Brain microvascular endothelial cell (primary cell): ENCODE measurements around the gene MLLT6.
A peak's percentile ranks its signal among the peaks of the same experiment; 100 is the strongest.

Experiments
- DNase-seq: peaks from one replicate; pipeline ENCODE4 v3.0.0-alpha.2; 2020
- H3K27ac ChIP-seq: fragments of 250-450 bp; sonication (Bioruptor Pico); 2 replicates; pipeline ENCODE4 v1.5.1; 2020; ENCODE audit warnings: mild to moderate bottlenecking, moderate library complexity
- H3K27me3 ChIP-seq: fragments of 250-450 bp; sonication (Bioruptor Pico); replicated peaks from 2 replicates; pipeline ENCODE4 v1.5.1; 2020; ENCODE audit warnings: mild to moderate bottlenecking
- H3K36me3 ChIP-seq: fragments of 250-450 bp; sonication (Bioruptor Pico); replicated peaks from 2 replicates; pipeline ENCODE4 v1.5.1; 2020; ENCODE audit warnings: mild to moderate bottlenecking
- H3K4me3 ChIP-seq: 2 replicates; pipeline ENCODE4 v1.5.1; 2011; ENCODE audit warnings: low read depth, mild to moderate bottlenecking, control low read depth, low read length, moderate library complexity
- in situ Hi-C: cut with HindIII; loops from 2 replicates; pipeline ENCODE4 v1.10.0; 2017; ENCODE audit warnings: low sequenced_read_pairs, low pct_ligation_motif_present
- TF ChIP-seq, protein P1 (sequence below): IDR thresholded peaks from 2 replicates; pipeline ENCODE4 v1.5.1; 2011; ENCODE audit warnings: low read depth, mild to moderate bottlenecking, moderate library complexity, low read length, control low read depth, inconsistent platforms; ENCODE audit errors: missing control alignments

MLLT6 gene

DNA sequence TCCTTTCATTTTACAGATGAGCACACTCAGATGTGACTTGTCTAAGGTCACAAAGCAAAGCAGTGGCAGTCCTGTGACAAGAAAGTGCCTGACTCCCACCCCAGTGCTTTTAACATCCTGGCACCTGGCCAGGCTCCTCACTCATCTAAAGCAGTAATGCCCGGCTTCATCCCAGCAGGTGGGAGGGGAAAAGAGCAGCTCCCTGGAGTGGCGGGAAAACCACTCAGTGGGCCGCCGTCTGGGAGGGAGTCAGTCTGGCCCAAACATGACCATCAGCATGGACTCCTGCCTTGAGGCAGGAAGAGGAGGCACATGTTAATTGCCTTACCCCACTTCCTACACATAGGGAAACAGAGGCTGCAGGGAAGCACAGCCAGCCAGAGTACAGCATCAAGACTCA is 40.5 kb downstream of the MLLT6 start:
- H3K27ac ChIP-seq: no peak overlapping the region
- H3K36me3 ChIP-seq: no peaks in the 10 kb centered on the region
- TF ChIP-seq, protein P1, sequence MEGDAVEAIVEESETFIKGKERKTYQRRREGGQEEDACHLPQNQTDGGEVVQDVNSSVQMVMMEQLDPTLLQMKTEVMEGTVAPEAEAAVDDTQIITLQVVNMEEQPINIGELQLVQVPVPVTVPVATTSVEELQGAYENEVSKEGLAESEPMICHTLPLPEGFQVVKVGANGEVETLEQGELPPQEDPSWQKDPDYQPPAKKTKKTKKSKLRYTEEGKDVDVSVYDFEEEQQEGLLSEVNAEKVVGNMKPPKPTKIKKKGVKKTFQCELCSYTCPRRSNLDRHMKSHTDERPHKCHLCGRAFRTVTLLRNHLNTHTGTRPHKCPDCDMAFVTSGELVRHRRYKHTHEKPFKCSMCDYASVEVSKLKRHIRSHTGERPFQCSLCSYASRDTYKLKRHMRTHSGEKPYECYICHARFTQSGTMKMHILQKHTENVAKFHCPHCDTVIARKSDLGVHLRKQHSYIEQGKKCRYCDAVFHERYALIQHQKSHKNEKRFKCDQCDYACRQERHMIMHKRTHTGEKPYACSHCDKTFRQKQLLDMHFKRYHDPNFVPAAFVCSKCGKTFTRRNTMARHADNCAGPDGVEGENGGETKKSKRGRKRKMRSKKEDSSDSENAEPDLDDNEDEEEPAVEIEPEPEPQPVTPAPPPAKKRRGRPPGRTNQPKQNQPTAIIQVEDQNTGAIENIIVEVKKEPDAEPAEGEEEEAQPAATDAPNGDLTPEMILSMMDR: no peak
- peak overlapping the region; percentile 99 for H3K4me3 ChIP-seq
- H3K27me3 ChIP-seq: no peaks in the 10 kb centered on the region
- in situ Hi-C loops: no loop called here
- no peak for DNase-seq

DNA sequence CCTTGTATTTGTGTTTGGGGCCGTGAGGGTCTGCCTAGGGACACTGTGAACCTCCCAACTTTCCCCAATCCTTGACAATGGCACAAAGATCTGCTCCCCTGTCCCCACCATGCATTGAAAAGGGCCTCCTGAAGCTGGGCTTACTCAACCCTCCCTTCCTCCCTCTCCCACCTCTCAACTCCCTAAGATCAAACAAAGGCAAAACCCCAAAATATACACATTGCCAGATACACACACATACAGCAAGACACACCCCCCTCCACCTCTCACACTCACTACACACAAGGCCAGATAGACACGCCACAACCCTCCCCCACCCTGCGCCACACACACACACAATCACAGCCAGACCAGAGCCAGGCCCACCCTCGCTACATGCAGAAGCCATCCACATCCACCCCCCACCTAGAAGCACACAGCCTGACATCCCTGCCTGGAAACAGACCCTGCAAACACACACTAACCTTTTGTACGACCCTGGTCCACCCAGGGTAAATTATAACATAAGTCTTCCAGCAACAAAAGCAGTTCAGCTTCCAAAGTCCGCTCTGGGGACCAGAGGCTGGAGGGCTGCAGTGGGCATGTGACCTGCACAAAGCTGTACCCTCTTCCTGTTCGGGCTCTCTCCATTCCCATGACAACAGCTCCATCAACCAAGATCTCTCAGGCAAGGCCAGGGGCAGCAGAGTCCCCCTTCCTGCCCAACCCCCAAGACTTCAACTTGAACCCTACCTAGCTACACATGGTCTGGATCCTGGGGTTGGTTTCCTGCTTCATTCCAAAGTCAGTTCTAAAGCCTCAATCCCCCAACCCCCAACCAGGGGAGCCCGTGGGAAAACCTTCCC is 41.2 kb downstream of the MLLT6 start:
- H3K27ac ChIP-seq: no peak overlapping the region
- H3K36me3 ChIP-seq: no peaks in the 10 kb centered on the region
- in situ Hi-C loops: no loop called here
- H3K27me3 ChIP-seq: no peaks in the 10 kb centered on the region
- DNase-seq: no peak
- peak overlapping the region; percentile 99 for H3K4me3 ChIP-seq
- TF ChIP-seq, protein P1: no peak

DNA sequence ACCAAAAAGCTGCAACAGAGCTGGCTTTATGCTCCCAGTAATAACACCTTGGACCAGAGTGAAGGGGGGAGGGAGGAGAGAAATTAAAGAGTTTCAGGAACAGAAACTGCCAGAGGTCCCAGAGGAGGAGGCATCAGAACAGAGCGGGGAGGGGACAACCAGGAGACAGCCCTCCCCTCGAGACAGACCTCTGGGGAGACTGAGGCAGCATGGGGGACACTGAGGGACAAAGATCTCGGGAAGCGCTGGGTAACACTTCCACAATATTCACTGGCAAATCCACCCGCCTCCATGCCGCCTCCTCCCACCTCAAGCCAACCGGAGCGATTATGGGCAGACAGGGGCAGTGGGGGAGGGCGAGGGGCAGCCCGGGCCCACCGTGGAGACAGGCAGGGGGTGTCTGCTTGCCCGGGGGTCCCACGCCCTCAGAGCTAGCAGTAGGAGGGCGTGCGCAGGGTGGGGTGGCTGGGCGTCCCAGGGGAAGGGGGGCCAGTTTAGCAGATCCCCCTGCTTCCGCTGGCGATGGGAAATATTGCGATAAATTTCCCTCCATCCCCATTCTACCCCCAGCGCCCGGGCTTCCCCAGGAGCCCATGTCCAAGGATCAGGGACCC is 41.9 kb downstream of the MLLT6 start:
- Histone ChIP-seq H3K27me3 (no peaks in the 10 kb centered on the region), H3K4me3 (peak overlapping the region; percentile 99), H3K27ac (no peak overlapping the region), H3K36me3 (no peaks in the 10 kb centered on the region)
- in situ Hi-C loops: no loop called here
- no peak for DNase-seq
- TF ChIP-seq, protein P1: no peak

DNA sequence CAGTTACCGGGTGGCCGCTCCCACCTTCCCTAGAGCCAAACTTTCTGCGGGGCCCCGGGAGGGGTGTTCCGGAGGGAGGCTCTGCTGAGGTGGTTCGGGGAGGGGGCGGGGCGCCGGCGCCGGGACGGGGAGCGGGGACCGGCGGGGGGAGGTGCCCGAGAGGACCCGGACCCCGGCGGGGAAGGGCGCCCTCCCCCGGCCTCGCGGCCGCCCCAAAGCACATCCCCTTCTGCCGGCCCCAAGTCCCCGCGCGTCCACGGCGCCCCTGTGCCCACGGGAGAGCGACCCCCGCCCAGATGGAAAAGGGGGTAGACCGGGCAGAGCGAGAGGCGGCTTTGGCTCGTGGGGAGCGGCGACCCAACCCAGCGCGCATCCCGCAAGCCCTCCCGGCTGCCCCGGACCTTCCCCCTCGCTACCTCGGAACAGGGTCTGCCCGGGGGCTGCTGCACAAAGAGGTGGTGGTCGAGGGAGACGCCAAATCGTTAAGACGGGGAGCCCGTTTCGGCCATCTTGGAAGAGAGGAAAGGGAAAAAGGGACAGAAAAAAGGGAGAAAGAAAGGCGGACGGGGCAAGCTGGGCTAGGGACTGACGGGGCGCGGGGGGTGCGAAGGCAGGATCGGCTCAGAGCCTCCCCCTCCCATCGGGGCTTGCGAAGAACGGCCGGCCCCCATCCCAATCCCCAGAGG is 42.5 kb downstream of the MLLT6 start:
- H3K36me3 ChIP-seq: peaks cover under 1% of the 10 kb centered on the region
- H3K27ac ChIP-seq: peak overlapping the region; percentile 50
- no peak for DNase-seq
- no peaks in the 10 kb centered on the region for H3K27me3 ChIP-seq
- peak overlapping the region; percentile 99 for H3K4me3 ChIP-seq
- in situ Hi-C loops: no loop called here
- TF ChIP-seq, protein P1: no peak

DNA sequence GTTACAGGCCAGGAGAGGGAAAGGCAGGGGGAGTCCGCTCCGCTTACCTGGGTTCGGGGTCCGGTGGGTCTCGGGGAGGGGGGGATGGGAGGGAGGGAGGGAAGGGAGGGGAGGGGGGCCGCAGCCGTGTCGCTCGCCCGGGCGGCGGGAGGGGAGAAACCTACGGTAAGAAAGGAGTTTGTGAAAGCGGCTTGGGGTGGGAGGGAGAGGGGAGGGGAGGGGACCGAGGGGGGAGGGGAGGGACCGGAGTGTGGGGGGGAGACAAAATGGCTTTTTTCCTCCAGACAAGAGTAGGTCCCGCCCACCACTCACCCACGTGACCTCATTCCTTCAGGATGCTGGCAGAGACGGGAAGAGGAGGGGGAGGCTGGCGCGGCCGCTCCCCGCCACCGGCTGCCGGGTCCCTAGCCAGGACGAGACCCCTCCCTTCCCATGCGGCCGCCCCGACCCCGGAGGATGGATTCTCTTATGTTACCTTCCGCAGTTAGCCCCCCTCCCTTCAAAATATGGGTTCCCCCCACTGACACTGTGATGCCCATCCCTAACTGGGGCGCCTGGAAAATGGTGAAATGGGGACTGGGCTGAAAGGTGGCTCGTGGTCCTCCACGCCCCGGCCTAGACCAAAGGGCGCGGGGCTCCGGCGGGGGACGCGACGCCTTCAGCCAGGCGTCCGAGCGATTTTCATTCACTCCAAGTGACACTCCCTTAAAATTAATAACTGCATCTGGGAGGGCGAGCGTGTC is 43.2 kb downstream of the MLLT6 start, which contains the start of gene PCGF2:
Gene PCGF2, minus strand, starts transcription at position 188 of the 743 bp plus-strand sequence. CDS start 7,934 bp downstream, outside the sequence.
- H3K4me3 ChIP-seq: peak within 1 kb of the TSS; percentile 99
- in situ Hi-C loops: no loop called here
- H3K27me3 ChIP-seq: no peaks in the 10 kb centered on the region

More for the DNA sequence above, 43.2 kb downstream of the MLLT6 start, which contains the start of gene PCGF2:
- peak; percentile 87 for DNase-seq
- peaks cover 3% of the 10 kb centered on the region for H3K36me3 ChIP-seq
- peak within 1 kb of the TSS; percentile 50 for H3K27ac ChIP-seq
- TF ChIP-seq, protein P1: no peak
